GM18499 (cell line): ENCODE results near the gene EPHA4.

ENCODE experiments used
- ATAC-seq: cut with Tn5 transposase; IDR thresholded peaks from one replicate; pipeline ENCODE4 v1.9.1; 2021; ENCODE audit warnings: moderate number of reproducible peaks; ENCODE audit not compliant: insufficient read depth, unreplicated experiment

The EPHA4 gene

DNA sequence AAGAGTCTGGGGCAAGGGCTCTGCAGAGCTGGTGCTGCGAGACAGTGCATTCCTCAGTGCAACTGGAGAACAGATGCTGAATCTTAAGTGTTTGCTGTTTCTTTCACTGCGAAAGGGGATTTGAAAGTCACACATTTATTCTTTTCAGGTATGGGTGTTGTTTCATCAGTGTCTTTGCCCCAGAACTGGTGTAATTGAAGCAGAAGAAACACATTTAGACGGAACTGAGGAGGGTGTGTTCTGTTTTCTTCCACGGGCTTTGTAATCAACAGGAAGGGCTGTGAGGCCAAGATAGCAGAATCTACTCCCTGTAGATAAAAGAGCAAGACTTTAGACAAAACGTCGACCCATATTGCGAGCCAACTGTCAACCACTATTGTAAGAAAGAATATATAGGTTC, 151.9 kb downstream of the EPHA4 start:
- ATAC-seq: no peak

DNA sequence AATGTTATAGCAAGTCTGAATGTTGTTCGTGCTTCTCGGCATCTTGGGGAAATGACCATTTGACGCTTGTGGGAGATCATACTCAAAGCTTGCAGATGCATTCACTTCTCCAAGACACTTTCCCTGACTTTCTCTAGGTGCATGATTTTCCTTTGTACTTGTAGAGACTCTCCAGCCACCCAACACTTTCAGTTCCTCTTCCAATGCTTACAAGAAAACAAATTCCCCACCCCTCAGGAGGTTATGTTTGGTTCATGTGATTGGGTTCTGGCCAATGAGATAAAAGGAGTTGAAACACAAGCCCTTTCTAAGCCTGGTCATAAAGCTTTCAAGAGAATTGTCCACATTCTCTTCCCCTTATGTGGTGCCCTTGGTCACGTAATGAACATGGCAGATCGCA, 156.3 kb downstream of the EPHA4 start:
- no peak for ATAC-seq

GRCh38 chr2:221412978-221413377, 159.1 kb downstream of the EPHA4 start:
- ATAC-seq: no peak

DNA sequence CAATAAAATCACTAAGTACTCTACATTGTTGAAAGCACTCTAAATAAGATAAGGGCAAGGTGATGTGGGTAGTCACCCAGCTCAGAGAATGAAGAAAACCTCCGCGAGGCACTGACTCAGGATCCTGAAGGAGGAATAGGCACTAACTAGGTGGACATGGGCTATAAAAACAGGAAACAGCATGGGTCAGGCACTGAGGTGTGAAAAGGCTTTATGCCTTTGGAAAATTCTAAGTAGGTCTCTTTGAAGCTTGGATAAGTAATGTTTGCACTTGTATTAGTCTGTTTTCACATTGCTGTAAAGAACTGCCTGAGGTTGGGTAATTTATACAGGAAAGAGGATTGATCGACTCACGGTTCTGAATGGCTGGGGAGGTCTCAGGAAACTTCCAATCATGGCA, 161.6 kb downstream of the EPHA4 start:
- no peak for ATAC-seq

DNA sequence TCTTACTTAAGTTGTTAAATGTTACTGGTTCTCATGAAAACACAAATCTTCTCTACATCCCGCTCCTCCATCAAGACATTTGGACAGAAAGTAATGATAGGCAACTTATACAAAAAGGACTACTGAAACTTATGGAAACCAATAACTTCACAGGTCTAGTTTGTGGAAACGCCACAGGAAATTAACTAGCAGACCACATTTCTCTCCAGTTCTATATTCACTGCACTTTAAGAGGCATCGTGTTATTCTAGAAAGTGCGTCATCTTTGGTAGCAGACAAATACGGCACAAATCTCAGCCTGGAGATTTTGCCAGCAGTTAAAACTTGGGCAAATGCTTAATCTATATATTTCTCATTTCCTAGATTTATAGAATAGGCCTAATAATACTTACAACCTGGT, 164.3 kb downstream of the EPHA4 start:
- ATAC-seq: no peak

GRCh38 chr2:221405521-221405920, 166.6 kb downstream of the EPHA4 start:
- ATAC-seq: no peak

- ATAC-seq: no peak
Observed at GRCh38 chr2:221402072-221402471, 170.0 kb downstream of the EPHA4 start.

DNA sequence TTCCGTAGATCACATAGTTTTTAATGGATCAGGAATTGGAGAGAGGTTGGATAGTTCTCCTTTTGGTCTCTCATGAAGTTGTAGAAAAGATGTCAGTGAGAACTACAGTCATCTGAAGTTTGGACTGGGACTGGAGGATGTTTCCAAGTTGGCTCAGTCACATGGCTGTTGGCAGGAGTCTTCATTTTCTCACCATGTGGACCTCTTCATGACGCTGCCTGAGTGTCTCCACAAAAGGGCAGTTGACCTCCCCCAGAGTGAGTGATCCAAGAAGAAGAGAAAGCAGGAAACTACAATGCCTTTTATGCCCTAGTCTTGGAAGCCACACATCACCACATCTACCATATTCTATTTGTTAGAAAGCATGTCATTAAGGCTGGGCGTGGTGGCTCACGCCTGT, 171.7 kb downstream of the EPHA4 start:
- ATAC-seq: no peak

GRCh38 chr2:221399183-221399582, 172.9 kb downstream of the EPHA4 start:
- no peak for ATAC-seq

GRCh38 chr2:221397187-221397586, 174.9 kb downstream of the EPHA4 start:
- ATAC-seq: no peak

DNA sequence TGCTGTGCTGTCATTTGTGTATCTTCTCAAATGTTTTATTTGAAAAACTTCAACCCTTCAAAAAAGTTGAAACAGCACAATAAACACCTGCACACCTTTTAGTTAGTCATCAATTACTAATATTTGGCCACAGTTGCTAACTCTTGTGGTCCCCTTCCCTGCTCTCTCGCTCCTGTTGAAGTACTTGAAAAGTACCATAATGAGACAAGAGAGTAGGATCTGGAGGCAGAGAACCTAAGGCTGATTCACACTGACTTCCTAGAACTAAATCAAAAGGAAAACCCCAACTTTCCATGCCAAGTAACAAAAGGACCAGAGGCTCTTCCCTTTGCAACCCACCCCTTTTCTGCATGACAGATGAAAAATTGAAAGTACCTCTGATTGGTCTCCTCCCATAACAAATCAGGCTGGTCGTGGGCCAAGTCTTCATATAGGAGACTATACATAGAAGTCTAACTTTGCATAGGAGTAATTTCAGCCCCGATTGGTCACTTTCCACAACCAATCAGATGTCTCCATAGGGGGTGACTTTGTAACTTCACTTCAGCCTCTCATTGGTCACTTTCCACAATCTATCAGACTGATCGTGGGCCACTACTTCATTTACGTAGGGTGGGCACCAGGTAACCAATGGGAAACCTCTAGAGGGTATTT, 179.7 kb downstream of the EPHA4 start:
- no peak for ATAC-seq

DNA sequence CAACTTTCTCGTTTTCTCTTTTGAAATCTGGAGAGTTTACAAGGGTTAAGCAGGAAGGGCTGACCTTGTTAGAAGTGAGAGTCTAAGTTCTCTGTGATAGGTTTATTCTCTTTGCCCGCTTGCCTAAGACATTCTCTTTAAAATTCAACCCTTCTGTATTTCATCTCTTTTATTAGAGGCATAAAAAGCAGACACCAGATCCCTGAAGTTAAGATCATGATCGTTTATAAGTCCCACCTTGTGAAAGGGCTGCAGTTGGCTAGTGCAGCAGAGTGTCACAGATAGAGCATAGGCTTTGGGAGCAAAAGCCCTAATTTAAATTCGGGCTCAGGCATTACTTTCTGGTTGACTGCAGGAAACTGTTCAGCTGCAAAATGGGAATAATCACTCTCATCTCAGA, 181.2 kb downstream of the EPHA4 start:
- no peak for ATAC-seq

DNA sequence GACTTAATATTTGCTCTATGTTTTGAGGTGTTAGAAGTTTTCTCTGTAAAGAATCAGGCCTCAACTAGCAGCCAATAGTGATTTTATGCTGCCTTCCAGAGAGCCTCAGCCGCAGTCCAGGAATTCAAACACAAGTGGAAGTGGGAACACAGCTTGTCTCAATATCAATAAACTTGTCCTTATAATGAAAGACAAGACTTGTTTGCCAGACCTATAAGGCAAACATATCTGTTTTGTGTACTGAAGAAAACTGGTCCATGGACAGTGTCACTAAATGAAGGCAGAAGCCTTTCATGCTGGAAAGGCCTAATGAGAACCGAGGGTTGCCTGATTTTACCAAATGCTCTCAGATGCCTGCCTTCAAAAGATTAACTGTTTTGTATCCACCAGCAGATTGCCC, 182.2 kb downstream of the EPHA4 start:
- ATAC-seq: no peak

- ATAC-seq: no peak
Observed at GRCh38 chr2:221389421-221389820, 182.7 kb downstream of the EPHA4 start.

DNA sequence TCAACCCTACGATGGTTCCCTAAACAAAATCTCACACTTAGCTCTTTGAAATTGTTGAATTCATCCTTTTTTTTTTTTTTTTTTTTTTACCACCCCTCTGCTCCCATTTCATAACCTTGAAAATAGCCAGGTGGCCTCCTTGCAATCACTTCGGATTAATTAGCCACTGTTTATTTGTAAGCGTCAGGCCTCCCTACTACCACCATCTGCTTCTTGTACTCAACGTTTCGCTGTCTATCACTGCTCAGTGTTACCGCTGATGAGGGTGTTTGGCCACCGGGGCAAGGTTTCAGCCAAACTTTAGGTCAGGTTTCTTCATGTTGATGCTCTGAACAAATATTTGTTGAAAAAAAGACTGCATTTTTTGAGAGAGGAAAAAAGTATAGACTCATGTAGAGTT, 183.2 kb downstream of the EPHA4 start:
- ATAC-seq: no peak

DNA sequence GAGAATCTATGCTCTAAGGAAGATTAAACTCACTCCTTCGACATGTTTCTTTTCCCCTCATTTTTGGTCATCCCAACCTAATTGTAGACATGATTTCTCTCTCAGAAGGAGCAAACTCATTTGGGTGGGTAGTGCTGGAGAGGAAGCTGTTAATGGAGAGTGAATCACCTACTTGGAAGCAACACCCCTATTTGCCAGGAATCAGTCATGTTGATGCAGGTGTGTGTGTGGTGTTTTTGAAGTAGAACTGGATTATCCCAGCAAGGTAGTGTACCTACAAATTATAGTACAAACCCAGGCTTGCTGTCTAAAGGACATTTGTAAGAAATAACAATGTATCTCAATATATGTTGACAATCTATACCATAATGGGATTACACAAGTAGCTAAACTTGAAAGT, 186.4 kb downstream of the EPHA4 start:
- ATAC-seq: no peak

- ATAC-seq: no peak
Observed at GRCh38 chr2:221381928-221382488, 190.1 kb downstream of the EPHA4 start.

GRCh38 chr2:221380686-221381085, 191.4 kb downstream of the EPHA4 start:
- ATAC-seq: no peak

DNA sequence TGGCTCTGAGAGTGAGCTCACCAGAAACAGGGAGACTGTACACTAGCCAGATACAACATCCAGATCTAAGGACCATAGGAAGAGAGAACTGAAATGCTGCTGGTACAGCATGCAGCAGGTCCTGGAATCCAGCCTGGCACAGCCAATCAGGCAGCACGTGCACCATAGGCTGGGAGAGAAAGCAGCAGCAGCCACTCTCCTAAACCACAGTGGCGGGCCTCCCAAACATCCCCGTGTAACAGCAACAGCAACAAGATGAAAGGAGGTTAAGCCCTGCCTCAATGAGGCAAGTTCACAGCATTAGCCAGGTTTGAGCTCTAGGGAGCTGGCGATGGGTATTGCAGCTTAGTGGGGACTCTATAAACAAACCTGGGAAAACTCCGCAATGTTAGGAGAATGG, 192.0 kb downstream of the EPHA4 start:
- ATAC-seq: no peak

- ATAC-seq: no peak
Observed at GRCh38 chr2:221377597-221377996, 194.5 kb downstream of the EPHA4 start.

DNA sequence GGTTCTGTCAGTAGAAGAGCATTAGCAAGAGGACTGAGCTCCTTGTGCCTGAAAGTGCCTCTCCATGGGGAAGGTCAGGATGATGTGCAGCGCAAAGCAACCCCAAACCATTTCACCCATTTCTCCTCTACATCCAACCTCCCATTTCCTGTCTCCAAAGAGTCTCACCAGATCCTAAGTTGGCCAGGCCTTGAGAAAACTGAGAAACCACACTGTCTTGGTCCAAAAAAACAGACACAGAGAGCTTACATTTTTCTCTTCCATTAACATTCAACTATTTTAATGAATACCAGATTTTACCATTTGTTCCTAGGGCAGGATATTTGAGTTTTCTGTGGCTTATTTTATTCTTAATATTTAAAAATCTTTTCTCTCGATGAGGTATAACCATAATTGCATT, 195.0 kb downstream of the EPHA4 start:
- ATAC-seq: no peak

- ATAC-seq: no peak
Observed at GRCh38 chr2:221374234-221374633, 197.9 kb downstream of the EPHA4 start.

- no peak for ATAC-seq
Observed at GRCh38 chr2:221372907-221373306, 199.2 kb downstream of the EPHA4 start.
